Endothelial cell (in vitro differentiated cells): Measurements from ENCODE around the gene TMEM19. TPM values are rescaled to one million over a fixed set of nuclear protein-coding genes. Genes with fewer than 3 reads are reported as not detected.
A peak's percentile ranks its signal among the peaks of the same experiment; 100 is the strongest.

ENCODE experiments used
- DNase-seq: peaks from one replicate; pipeline ENCODE4 v3.0.0; 2021; ENCODE audit warnings: low spot score
- H3K27ac Mint-ChIP-seq: one replicate; pipeline ENCODE4 v1.8.0; 2021; ENCODE audit warnings: mixed read lengths, inconsistent platforms; ENCODE audit not compliant: unreplicated experiment
- H3K27me3 Mint-ChIP-seq: one replicate; pipeline ENCODE4 v1.8.0; 2021; ENCODE audit warnings: mild to moderate bottlenecking, moderate library complexity, mixed read lengths, inconsistent platforms; ENCODE audit not compliant: unreplicated experiment
- H3K36me3 Mint-ChIP-seq: one replicate; pipeline ENCODE4 v1.8.0; 2021; ENCODE audit warnings: mild to moderate bottlenecking, low read depth, mixed read lengths, inconsistent platforms; ENCODE audit not compliant: unreplicated experiment
- H3K4me1 Mint-ChIP-seq: one replicate; pipeline ENCODE4 v1.8.0; 2021; ENCODE audit warnings: mild to moderate bottlenecking, mixed read lengths, inconsistent platforms; ENCODE audit not compliant: unreplicated experiment
- H3K4me3 Mint-ChIP-seq: one replicate; pipeline ENCODE4 v1.8.0; 2021; ENCODE audit warnings: mild to moderate bottlenecking, mixed read lengths, inconsistent platforms; ENCODE audit not compliant: unreplicated experiment
- H3K9me3 Mint-ChIP-seq: one replicate; pipeline ENCODE4 v1.8.0; 2021; ENCODE audit warnings: mixed read lengths, inconsistent platforms; ENCODE audit not compliant: unreplicated experiment
- CTCF ChIP-seq: fragments of 200-600 bp; sonication (generic); IDR thresholded peaks from one replicate; pipeline ENCODE4 v1.5.0; 2021; ENCODE audit warnings: antibody characterized with exemption; ENCODE audit not compliant: unreplicated experiment
- long read RNA-seq: library from polyadenylated mRNA; unstranded; transcript quantifications from one replicate; pipeline ENCODE4 v2.0.0, GENCODE V29; 2020; ENCODE audit not compliant: unreplicated experiment
- total RNA-seq: library from RNA; stranded (reverse); fragmentation: NEBNext Ultra II Directional; extraction: Animal tissue kit (Norgen Biotek cat#: 25700); gene quantifications from one replicate; pipeline ENCODE4 v1.2.1, GENCODE V29; 2021; ENCODE audit not compliant: unreplicated experiment

The TMEM19 gene
- total RNA-seq = 22.0 TPM
- long read RNA-seq, full-length matches to known transcripts = 6 of 13 reads
- long read RNA-seq, partial matches to known transcripts = 2 of 13 reads
- long read RNA-seq, other reads (novel, unspliced or antisense) = 5 of 13 reads

- Mint-ChIP-seq H3K27me3 (no peaks in the 10 kb centered on the region), H3K36me3 (no peaks in the 10 kb centered on the region), H3K4me1 (peaks cover 8% of the 10 kb centered on the region), H3K9me3 (no peaks in the 10 kb centered on the region), H3K27ac (peak within 1 kb of the TSS; percentile 95), H3K4me3 (peak within 1 kb of the TSS; percentile 97)
- peak; percentile 84 for DNase-seq
- TF ChIP-seq CTCF = no peak
Observed at GRCh38 chr12:71685914-71686657, at the start of gene TMEM19. TMEM19 (plus strand) TSS chr12:71686082; CDS start chr12:71686681, 599 bp downstream.

GRCh38 chr12:71636704-71637115 is 49.2 kb upstream of the TMEM19 start:
- DNase-seq = peak; percentile 22
- peak; percentile 82 for TF ChIP-seq CTCF
- Mint-ChIP-seq H3K36me3 (peaks cover 26% of the 10 kb centered on the region), H3K4me1 (no peaks in the 10 kb centered on the region), H3K27ac (peak overlapping the region; percentile 83), H3K4me3 (no peak overlapping the region), H3K27me3 (peaks cover 1% of the 10 kb centered on the region), H3K9me3 (no peaks in the 10 kb centered on the region)

GRCh38 chr12:71638499-71638898 is 47.4 kb upstream of the TMEM19 start:
- DNase-seq = no peak
- no peak for TF ChIP-seq CTCF
- Mint-ChIP-seq H3K27me3 (peaks cover 1% of the 10 kb centered on the region), H3K9me3 (no peaks in the 10 kb centered on the region), H3K36me3 (peaks cover 30% of the 10 kb centered on the region), H3K4me3 (no peak overlapping the region), H3K27ac (no peak overlapping the region), H3K4me1 (no peaks in the 10 kb centered on the region)

- Mint-ChIP-seq H3K27me3 (peaks cover 1% of the 10 kb centered on the region), H3K9me3 (no peaks in the 10 kb centered on the region), H3K27ac (peak overlapping the region; percentile 30), H3K36me3 (peaks cover 30% of the 10 kb centered on the region), H3K4me1 (no peaks in the 10 kb centered on the region), H3K4me3 (no peak overlapping the region)
- peak; percentile 13 for DNase-seq
- TF ChIP-seq CTCF = no peak
Observed at GRCh38 chr12:71639341-71639760, 46.5 kb upstream of the TMEM19 start.

- no peak for DNase-seq
- no peak overlapping the region for H3K4me3 Mint-ChIP-seq
- H3K9me3 Mint-ChIP-seq = no peaks in the 10 kb centered on the region
- H3K27me3 Mint-ChIP-seq = peaks cover 1% of the 10 kb centered on the region
- no peaks in the 10 kb centered on the region for H3K4me1 Mint-ChIP-seq
- TF ChIP-seq CTCF = no peak
- H3K36me3 Mint-ChIP-seq = peaks cover 32% of the 10 kb centered on the region
- no peak overlapping the region for H3K27ac Mint-ChIP-seq
Observed at GRCh38 chr12:71640316-71640715, 45.6 kb upstream of the TMEM19 start.
